MM.1S (cell line): ENCODE data around the gene LRRN2.

Experiments
- DNase-seq: peaks from one replicate; pipeline ENCODE4 v3.0.0-alpha.2; 2015
- H2AFZ ChIP-seq: fragments of 300-600 bp; sonication (generic); 2 replicates; pipeline ENCODE4 v1.6.0; 2016; ENCODE audit warnings: antibody characterized with exemption, low read length
- H3F3A ChIP-seq: fragments of 300-600 bp; sonication (generic); 2 replicates; pipeline ENCODE4 v1.6.1; 2016; ENCODE audit warnings: mild to moderate bottlenecking, antibody characterized with exemption, low read length, moderate library complexity, mixed read lengths; ENCODE audit not compliant: insufficient read depth
- H3K27ac ChIP-seq: fragments of 300-600 bp; sonication (generic); 2 replicates; pipeline ENCODE4 v1.5.1; 2016; ENCODE audit warnings: mild to moderate bottlenecking, low read length
- H3K27me3 ChIP-seq: fragments of 300-600 bp; sonication (generic); replicated peaks from 2 replicates; pipeline ENCODE4 v1.6.0; 2016; ENCODE audit warnings: low read length; ENCODE audit not compliant: insufficient read depth
- H3K36me3 ChIP-seq: fragments of 300-600 bp; sonication (generic); replicated peaks from 2 replicates; pipeline ENCODE4 v1.6.1; 2016; ENCODE audit warnings: mild to moderate bottlenecking, low read length, mixed read lengths; ENCODE audit not compliant: insufficient read depth
- H3K4me1 ChIP-seq: fragments of 300-600 bp; sonication (generic); 2 replicates; pipeline ENCODE4 v1.6.1; 2016; ENCODE audit warnings: low read length, mixed read lengths
- H3K4me2 ChIP-seq: fragments of 300-600 bp; sonication (generic); 2 replicates; pipeline ENCODE4 v1.6.0; 2016; ENCODE audit warnings: low read depth, low read length
- H3K4me3 ChIP-seq: fragments of 300-600 bp; sonication (generic); 2 replicates; pipeline ENCODE4 v1.5.1; 2016; ENCODE audit warnings: low read length, mixed read lengths
- H3K79me2 ChIP-seq: fragments of 300-600 bp; sonication (generic); 2 replicates; pipeline ENCODE4 v1.6.1; 2016; ENCODE audit warnings: mixed run types, low read length, mixed read lengths
- H3K9ac ChIP-seq: fragments of 300-600 bp; sonication (generic); 2 replicates; pipeline ENCODE4 v1.6.1; 2016; ENCODE audit warnings: low read length, mixed read lengths
- H3K9me2 ChIP-seq: fragments of 300-600 bp; sonication (generic); replicated peaks from 2 replicates; pipeline ENCODE4 v1.6.1; 2016; ENCODE audit warnings: mild to moderate bottlenecking, low read length, mixed read lengths; ENCODE audit not compliant: insufficient read depth
- H3K9me3 ChIP-seq: fragments of 300-600 bp; sonication (generic); replicated peaks from 2 replicates; pipeline ENCODE4 v1.6.1; 2016; ENCODE audit warnings: mild to moderate bottlenecking, low read length, mixed read lengths; ENCODE audit not compliant: insufficient read depth
- H4K20me1 ChIP-seq: fragments of 300-600 bp; sonication (generic); 2 replicates; pipeline ENCODE4 v1.6.1; 2016; ENCODE audit warnings: mild to moderate bottlenecking, low read length, moderate library complexity, mixed read lengths; ENCODE audit not compliant: insufficient read depth
- CTCF ChIP-seq: fragments of 300-600 bp; sonication (generic); IDR thresholded peaks from 2 replicates; pipeline ENCODE4 v1.5.1; 2016; ENCODE audit warnings: antibody characterized with exemption, low read length, mixed read lengths
- EZH2 ChIP-seq: fragments of 300-600 bp; sonication (generic); optimal IDR thresholded peaks from 2 replicates; pipeline ENCODE3; 2017; ENCODE audit warnings: low read depth, mild to moderate bottlenecking, antibody characterized with exemption, low read length, mixed read lengths
- EZH2phosphoT487 ChIP-seq: fragments of 300-600 bp; sonication (generic); IDR thresholded peaks from 2 replicates; pipeline ENCODE4 v1.6.1; 2018; ENCODE audit warnings: antibody characterized with exemption, low read length

Gene LRRN2

DNA sequence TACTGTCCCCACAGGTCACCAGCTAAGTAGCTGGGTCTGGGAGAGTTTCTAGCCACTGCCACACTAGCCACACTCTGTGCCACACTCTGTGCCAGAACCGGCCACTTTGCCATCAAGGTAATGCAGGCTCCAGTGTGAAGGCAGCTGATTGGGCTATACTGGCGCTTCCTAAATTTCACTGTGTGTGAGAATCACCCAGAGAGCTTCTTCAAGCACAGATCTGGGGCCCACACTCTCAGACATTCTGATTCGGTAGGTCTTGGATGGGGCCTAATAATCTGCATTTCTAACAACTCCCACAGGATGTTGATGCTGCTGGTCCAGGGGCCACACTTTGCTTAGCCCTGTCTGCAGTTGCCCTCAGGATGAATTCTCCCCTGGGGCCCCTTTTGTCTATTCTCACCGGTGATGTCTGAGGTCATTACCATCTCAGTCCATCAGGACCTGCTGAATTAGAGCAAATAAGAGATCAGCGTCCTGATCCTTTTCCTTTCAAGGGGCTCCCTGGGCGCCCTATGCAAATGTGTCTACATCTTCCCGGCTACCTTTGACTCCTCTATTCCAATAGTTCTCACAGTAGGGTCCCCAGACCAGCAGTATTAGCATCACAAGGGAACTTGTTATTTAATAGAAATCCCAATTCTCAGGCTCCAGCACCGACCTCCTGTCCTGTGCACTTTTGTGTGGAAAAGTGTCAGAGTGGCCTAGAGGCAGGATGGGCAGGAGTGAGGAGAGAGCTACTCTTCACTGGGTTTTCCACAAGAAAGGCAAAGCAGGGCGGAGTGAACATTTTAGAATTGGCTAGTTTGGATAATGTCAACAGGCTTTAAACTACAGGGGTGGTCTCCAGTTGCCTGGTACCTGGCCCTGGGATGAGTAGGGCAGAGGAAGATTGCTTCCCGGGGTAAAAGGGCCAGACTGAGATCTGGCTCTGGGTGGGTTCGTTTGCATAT is 24.7 kb upstream of the LRRN2 start:
- DNase-seq = no peak
- Histone ChIP-seq H3K27me3 (no peaks in the 10 kb centered on the region), H3K4me3 (no peak overlapping the region), H3K9me2 (no peaks in the 10 kb centered on the region), H3K9ac (no peak overlapping the region), H3K9me3 (no peaks in the 10 kb centered on the region), H3K27ac (no peak overlapping the region), H3K4me2 (no peak overlapping the region), H2AFZ (no peak overlapping the region), H3K4me1 (peaks cover 15% of the 10 kb centered on the region), H4K20me1 (no peaks in the 10 kb centered on the region), H3F3A (no peaks in the 10 kb centered on the region), H3K79me2 (no peaks in the 10 kb centered on the region), H3K36me3 (no peaks in the 10 kb centered on the region)
- no peak for TF ChIP-seq CTCF

- H3K4me1 ChIP-seq = peaks cover 3% of the 10 kb centered on the region; the same call in 1 of the 2 replicates
- no peaks in the 10 kb centered on the region for H3K9me2 ChIP-seq
- H2AFZ ChIP-seq = no peak overlapping the region
- H3K79me2 ChIP-seq = no peaks in the 10 kb centered on the region
- H3K9ac ChIP-seq = no peak overlapping the region
- no peaks in the 10 kb centered on the region for H3K9me3 ChIP-seq
- no peaks in the 10 kb centered on the region for H3K36me3 ChIP-seq
- no peak overlapping the region for H3K4me2 ChIP-seq
- TF ChIP-seq CTCF = no peak
- no peak for TF ChIP-seq EZH2phosphoT487
- no peak for TF ChIP-seq EZH2
- H3K4me3 ChIP-seq = no peak overlapping the region
- H3K27ac ChIP-seq = no peak overlapping the region
- no peaks in the 10 kb centered on the region for H4K20me1 ChIP-seq
- no peak for DNase-seq
- H3K27me3 ChIP-seq = no peaks in the 10 kb centered on the region
- no peaks in the 10 kb centered on the region for H3F3A ChIP-seq
Measured at GRCh38 chr1:204709021-204709420, 23.5 kb upstream of the LRRN2 start.

DNA sequence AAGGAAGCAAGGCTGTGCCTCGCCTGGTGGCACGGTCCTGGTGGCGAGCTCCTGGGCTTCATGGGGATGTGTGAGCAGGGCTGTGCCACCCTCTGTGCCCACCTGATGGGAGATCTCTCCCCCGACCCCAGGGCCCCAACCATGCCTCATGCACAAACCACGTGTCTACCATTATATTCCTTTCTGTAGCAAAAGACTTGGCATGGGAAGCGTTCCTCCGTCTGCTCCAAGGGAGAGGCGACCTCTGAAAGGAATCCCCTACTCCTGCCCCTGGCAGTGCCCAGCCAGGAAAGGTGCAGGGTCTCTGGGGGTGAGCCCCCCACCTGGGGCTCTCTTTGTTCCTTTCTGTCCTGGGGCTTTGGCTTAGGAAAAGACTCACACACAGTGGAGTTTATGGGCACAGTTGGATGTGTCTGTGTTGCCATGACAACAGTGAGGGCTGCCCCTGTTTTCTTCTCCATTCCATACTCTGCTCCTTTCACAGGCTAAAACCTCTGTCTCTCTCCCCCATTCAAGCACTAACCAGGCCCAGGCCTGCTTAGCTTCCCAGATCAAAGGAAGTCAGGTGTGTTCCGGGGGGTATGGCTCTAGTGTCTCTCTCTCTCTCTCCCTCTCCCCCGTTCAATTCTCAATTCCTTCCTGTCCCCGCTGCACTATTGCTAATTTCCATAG is 21.4 kb upstream of the LRRN2 start:
- H4K20me1 ChIP-seq = no peaks in the 10 kb centered on the region
- no peaks in the 10 kb centered on the region for H3K4me1 ChIP-seq
- no peaks in the 10 kb centered on the region for H3K9me2 ChIP-seq
- H3K4me3 ChIP-seq = no peak overlapping the region
- no peaks in the 10 kb centered on the region for H3K9me3 ChIP-seq
- H3K4me2 ChIP-seq = no peak overlapping the region
- H3K79me2 ChIP-seq = no peaks in the 10 kb centered on the region
- H3K27ac ChIP-seq = no peak overlapping the region
- no peak overlapping the region for H3K9ac ChIP-seq
- no peaks in the 10 kb centered on the region for H3K27me3 ChIP-seq
- H2AFZ ChIP-seq = no peak overlapping the region
- no peak for TF ChIP-seq EZH2
- TF ChIP-seq CTCF = no peak
- TF ChIP-seq EZH2phosphoT487 = no peak
- H3F3A ChIP-seq = no peaks in the 10 kb centered on the region
- DNase-seq = no peak
- H3K36me3 ChIP-seq = no peaks in the 10 kb centered on the region
